WTC11 (cell line): ENCODE measurements around the gene APOL6.

Experiments used
- CTCF ChIP-seq: fragments of 200-600 bp; IDR thresholded peaks from 2 replicates; pipeline ENCODE4 v1.8.0; 2022; ENCODE audit warnings: antibody characterized with exemption
- E2F4 ChIP-seq: sonication (generic); formaldehyde crosslinking; IDR thresholded peaks from 2 replicates; pipeline ENCODE4 v1.8.1; 2022; ENCODE audit warnings: low read depth, mild to moderate bottlenecking, moderate library complexity, missing genetic modification reagents, borderline replicate concordance
- ESRRA ChIP-seq: sonication (generic); formaldehyde crosslinking; IDR thresholded peaks from 2 replicates; pipeline ENCODE4 v1.8.1; 2022; ENCODE audit warnings: mild to moderate bottlenecking, missing genetic modification reagents, borderline replicate concordance
- FOXJ3 ChIP-seq: sonication (generic); formaldehyde crosslinking; IDR thresholded peaks from 2 replicates; pipeline ENCODE4 v1.9.0; 2021; ENCODE audit warnings: missing genetic modification reagents, mild to moderate bottlenecking, borderline replicate concordance
- JUN ChIP-seq: sonication (generic); formaldehyde crosslinking; IDR thresholded peaks from 2 replicates; pipeline ENCODE4 v1.8.0; 2023; ENCODE audit warnings: mild to moderate bottlenecking, missing genetic modification reagents
- MAX ChIP-seq: sonication (generic); formaldehyde crosslinking; IDR thresholded peaks from 2 replicates; pipeline ENCODE4 v1.8.0; 2022; ENCODE audit warnings: mild to moderate bottlenecking, missing genetic modification reagents
- MLX ChIP-seq: sonication (generic); formaldehyde crosslinking; IDR thresholded peaks from 2 replicates; pipeline ENCODE4 v1.8.1; 2023; ENCODE audit warnings: mild to moderate bottlenecking, missing genetic modification reagents, moderate library complexity
- MYBL2 ChIP-seq: sonication (generic); formaldehyde crosslinking; IDR thresholded peaks from 2 replicates; pipeline ENCODE4 v1.8.1; 2023; ENCODE audit warnings: mild to moderate bottlenecking, moderate library complexity, missing genetic modification reagents
- TEAD4 ChIP-seq: sonication (generic); formaldehyde crosslinking; IDR thresholded peaks from 2 replicates; pipeline ENCODE4 v1.8.0; 2022; ENCODE audit warnings: mild to moderate bottlenecking, missing genetic modification reagents
- USF1 ChIP-seq: sonication (generic); formaldehyde crosslinking; IDR thresholded peaks from 2 replicates; pipeline ENCODE4 v1.8.0; 2022; ENCODE audit warnings: mild to moderate bottlenecking, missing genetic modification reagents

GRCh38 chr22:35638001-35638400 lies 10.2 kb upstream of the APOL6 start:
- no peak for TF ChIP-seq MAX
- TF ChIP-seq MLX (CRISPR knock-in tag), result no peak
- TF ChIP-seq USF1 (CRISPR knock-in tag), result no peak
- TF ChIP-seq FOXJ3 (CRISPR knock-in tag), result no peak
- TF ChIP-seq CTCF, result no peak
- no peak for TF ChIP-seq JUN (CRISPR knock-in tag)
- no peak for TF ChIP-seq E2F4 (CRISPR knock-in tag)
- TF ChIP-seq ESRRA (CRISPR knock-in tag), result no peak
- no peak for TF ChIP-seq MYBL2 (CRISPR knock-in tag)
- TF ChIP-seq TEAD4 (CRISPR knock-in tag), result no peak
